ENCODE data around the gene RIIAD1.

DNA sequence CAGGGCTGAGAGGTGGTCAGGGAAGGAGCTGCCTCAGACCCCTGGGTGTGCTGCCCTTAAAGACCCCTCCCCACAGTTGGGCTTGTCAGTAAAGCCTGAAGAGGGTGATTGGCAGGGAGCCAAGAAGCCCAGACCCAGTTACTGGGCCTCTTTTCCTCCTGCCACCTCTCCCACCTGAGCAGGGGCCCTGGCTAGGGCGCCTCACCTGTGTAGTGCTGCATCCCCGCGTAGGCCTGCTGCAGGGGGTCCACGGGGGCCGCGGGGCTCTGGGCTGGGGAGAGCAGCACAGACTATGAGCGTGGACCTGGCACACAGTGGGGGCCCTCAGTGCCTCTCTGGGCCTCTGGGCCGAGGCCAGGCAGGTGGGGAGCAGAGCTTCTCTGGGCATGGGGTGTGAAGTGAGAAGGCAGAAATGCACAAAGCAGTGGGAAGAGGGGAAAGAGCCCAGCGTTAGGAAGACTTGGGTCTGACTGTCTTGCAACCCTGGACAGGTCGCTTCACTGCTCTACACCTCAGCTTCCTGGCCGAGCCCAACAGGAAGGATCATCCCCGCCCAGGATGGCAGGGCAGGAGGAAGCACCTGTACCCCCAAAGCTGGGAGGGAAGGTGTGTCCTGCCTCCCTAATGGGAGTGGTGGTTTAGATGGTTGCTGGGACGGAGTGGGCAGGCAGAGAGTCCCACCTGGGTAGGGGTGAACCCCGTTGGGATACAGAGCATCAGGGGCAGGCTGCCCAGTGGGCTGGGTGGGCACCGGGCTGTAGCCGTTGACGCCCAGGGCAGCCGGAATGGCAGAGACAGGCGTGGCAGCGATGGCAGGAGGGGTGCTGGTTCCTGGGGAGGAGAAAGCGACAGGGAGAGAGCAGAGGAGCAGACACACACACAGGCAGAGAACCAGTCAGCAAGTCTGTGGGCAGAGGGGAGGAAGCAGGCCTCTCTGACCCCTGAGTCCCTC is 14.6 kb upstream of the RIIAD1 start:
- no peak for TF ChIP-seq EZH2phosphoT487 (IDR thresholded peaks at IDR 0.05; ENCODE audit: insufficient read depth, low read depth)
- TF ChIP-seq EZH2 (IDR thresholded peaks at IDR 0.05; ENCODE audit: insufficient read depth, poor library complexity, severe bottlenecking): no peak
